Ovary (tissue), 9 donors: Measurements from ENCODE around the gene ADARB2. TPM values are rescaled to one million over a fixed set of nuclear protein-coding genes. Genes with fewer than 3 reads are reported as not detected.
"Not testable (repeated sequence)": the region's sequence is repeated elsewhere in the genome, so short reads cannot be mapped to it uniquely, and the experiment has no call there.

Source experiments
- DNase-seq, 5 donors: peaks; one replicate each; pipeline ENCODE4 v3.0.0-alpha.2; 2019 to 2020
- H3K27ac ChIP-seq, 2 donors: fragments of 200-600 bp; one replicate each; pipeline versions ENCODE4 v1.5.1 to v1.8.0; 2019 to 2022
- H3K27me3 ChIP-seq: fragments of 200-600 bp; one replicate; pipeline ENCODE4 v1.8.0; 2022
- H3K36me3 ChIP-seq: fragments of 200-600 bp; sonication (generic); one replicate; pipeline ENCODE4 v1.5.1; 2019
- H3K4me1 ChIP-seq: one replicate; pipeline ENCODE4 v1.8.1; 2013; ENCODE audit warnings: mild to moderate bottlenecking, moderate library complexity; ENCODE audit not compliant: insufficient read depth
- H3K4me3 ChIP-seq: fragments of 200-600 bp; sonication (generic); one replicate; pipeline ENCODE4 v1.5.1; 2017
- H3K9me3 ChIP-seq, 2 donors: fragments of 200-600 bp in 1 of 2; sonication (generic) in 1 of 2; one replicate each; pipeline versions ENCODE4 v1.5.1 to v1.8.1; 2013 to 2019; ENCODE audit warnings: mild to moderate bottlenecking in 1 of 2, moderate library complexity in 1 of 2
- CTCF ChIP-seq, 3 donors: fragments of 450-650 bp in 2 of 3; fragments of 200-600 bp in 1 of 3; IDR thresholded peaks; one replicate each; pipeline versions ENCODE4 v1.5.1 to v1.8.0; 2016 to 2022; ENCODE audit warnings: antibody characterized with exemption in 3 of 3, mild to moderate bottlenecking in 1 of 3
- EP300 ChIP-seq: sonication (generic); formaldehyde crosslinking; IDR thresholded peaks from one replicate; pipeline ENCODE4 v1.6.1; 2017; ENCODE audit warnings: antibody characterized with exemption
- POLR2A ChIP-seq: fragments of 450-650 bp; IDR thresholded peaks from one replicate; pipeline ENCODE4 v1.6.1; 2017; ENCODE audit warnings: antibody characterized with exemption, mild to moderate bottlenecking, moderate library complexity
- WGBS, 3 donors: extraction: QIAGEN DNeasy Blood & Tissue Kit in 1 of 3; methylation state at CpG; one replicate each; pipeline versions ENCODE4 v1.1.5 to v1.1.7; 2013 to 2017; 5-methylcytosine and 5-hydroxymethylcytosine counted together
- intact Hi-C, 4 donors: fragments of 100-400 bp; cut with DNase I; formaldehyde crosslinking; loops; one replicate each; pipeline versions ENCODE4 v1.11.0 to v1.15.1; 2022 to 2023
- polyA plus RNA-seq, 2 donors: library from polyadenylated mRNA; stranded (reverse); fragments of 200-250 nt in 1 of 2; fragments of 350-450 nt in 1 of 2; fragmentation: Illumina TruSeq in 1 of 2; extraction: RNeasy Lipid Tissue Mini Kit (QIAGEN cat#74804) in 1 of 2; gene quantifications; one replicate each; pipeline ENCODE4 v1.2.3, GENCODE V29; 2013 to 2014
- total RNA-seq, 7 donors: library from RNA; depleted of rRNA in 2 of 7; stranded (reverse); fragments of >200 nt in 2 of 7; fragmentation: NEBNext Ultra II Directional in 3 of 7; extraction: Animal tissue kit (Norgen Biotek cat#: 25700) in 3 of 7; gene quantifications; one replicate each; pipeline versions ENCODE4 v1.1.0 to v1.2.4, GENCODE V29; 2016 to 2023
- donor health status: DM: no; HTN: no; CAD: no; lungs with moderate emphysema.
- donor health status: DM: no; HTN: no; CAD: no.
- donor health status: Bipolar disorder and iron deficiency.
- donor health status: DM: yes; HTN: yes; CAD: no.
- donor health status: DM: no; HTN: no; CAD: no.
- donor health status: DM: yes; HTN: yes; CAD: no.

The ADARB2 gene
- total and polyA plus RNA-seq, 9 donors, result 0.12 to 2.0 (median 0.36) TPM; not detected in 2

DNA sequence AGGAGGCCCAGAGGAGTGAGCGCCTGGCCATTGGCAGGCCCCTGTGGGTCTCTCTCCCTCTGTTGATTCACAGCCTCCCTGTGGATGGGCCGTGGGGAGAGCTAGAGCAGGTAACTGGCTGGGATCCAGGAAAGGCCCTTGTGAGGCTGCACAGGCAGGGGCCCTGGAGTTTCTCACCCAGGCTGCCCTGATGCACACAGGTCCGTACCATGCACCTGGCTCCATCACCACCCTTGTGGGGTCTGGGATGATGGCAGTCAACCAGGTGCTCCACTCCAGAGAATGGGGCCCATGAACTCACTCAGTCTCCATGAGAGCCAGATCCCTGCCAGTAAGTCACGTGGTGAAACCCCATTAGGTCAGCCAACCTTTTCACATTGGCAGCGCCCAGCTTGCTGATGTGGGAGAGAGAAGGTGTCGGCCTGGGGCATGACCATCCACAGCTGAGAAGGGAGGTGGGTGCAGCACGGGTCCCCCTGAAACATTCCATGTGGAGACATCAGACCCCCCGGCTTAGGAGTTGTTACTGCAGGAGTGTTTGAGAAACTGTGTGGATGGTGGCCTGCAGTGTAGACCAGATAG lies 320.8 kb downstream of the ADARB2 start:
- H3K4me3 ChIP-seq, result no peak overlapping the region
- H3K27ac ChIP-seq, result no peak overlapping the region
- no peak for DNase-seq
- H3K27me3 ChIP-seq, result no peaks in the 10 kb centered on the region
- WGBS, 3 donors, result 86 to 89% (median 88%) methylated on average over 8 of the region's 8 CpGs
- intact Hi-C loops, result no loop called here
- H3K4me1 ChIP-seq, result no peaks in the 10 kb centered on the region
- H3K36me3 ChIP-seq, result no peaks in the 10 kb centered on the region
- TF ChIP-seq POLR2A (no peak), CTCF (IDR thresholded peaks at IDR 0.05) (no peak), EP300 (no peak)
- peaks cover 0 to 2% of the 10 kb centered on the region in 2 donors for H3K9me3 ChIP-seq

DNA sequence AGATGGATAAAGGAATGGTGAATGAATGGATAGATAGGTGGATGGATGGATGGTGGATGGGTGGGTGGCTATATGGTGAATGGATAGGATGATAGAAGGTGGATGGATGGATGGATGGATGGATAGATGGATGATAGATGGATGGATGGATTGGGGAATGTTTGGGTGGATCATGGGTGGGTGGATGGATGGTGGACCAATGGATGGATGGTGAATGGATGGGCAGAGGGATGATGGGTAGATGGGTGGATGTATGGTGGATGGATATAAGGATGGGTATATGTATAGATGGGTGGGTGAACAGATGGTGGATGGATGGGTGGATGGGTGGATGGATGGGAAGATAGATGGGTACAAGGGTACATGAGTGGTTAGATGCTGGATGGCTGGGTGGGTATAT lies 322.4 kb downstream of the ADARB2 start:
- Histone ChIP-seq H3K27me3 (no peaks in the 10 kb centered on the region), H3K4me3 (no peak overlapping the region), H3K9me3 (peaks cover 0 to 4% of the 10 kb centered on the region in 2 donors), H3K4me1 (no peaks in the 10 kb centered on the region), H3K27ac (no peak overlapping the region), H3K36me3 (no peaks in the 10 kb centered on the region)
- TF ChIP-seq EP300, result no peak
- no peak for TF ChIP-seq POLR2A
- no peak for TF ChIP-seq CTCF (IDR thresholded peaks at IDR 0.05)
- intact Hi-C loops, result no loop called here
- DNase-seq, result no peak

- H3K9me3 ChIP-seq, H3K4me3 ChIP-seq, intact Hi-C loops, DNase-seq, H3K27me3 ChIP-seq, H3K27ac ChIP-seq, H3K4me1 ChIP-seq, H3K36me3 ChIP-seq: not testable (repeated sequence)
- WGBS, 3 donors, result 53 to 59% (median 54%) methylated on average over 7 of the region's 7 CpGs
Measured at GRCh38 chr10:1414346-1414745, 323.0 kb downstream of the ADARB2 start.

DNA sequence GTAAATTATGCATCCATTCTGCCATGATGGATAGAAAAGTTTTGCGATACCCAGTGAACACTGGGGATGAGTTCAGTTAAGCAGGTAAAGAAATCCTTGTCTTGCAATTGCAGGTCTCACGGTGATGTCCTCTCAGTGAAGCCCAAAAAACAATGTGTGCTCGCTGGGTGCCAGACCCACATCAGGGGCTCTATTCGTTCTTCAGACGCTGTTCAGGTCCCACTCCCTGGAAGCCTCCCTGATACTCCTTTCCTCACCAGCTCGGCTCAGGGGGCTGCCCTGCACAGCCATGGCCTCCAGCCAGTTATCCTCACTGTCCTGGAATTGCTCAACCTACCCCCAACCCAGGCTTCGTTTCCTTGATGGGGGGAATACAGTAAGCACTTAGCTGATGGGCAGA lies 323.5 kb downstream of the ADARB2 start:
- no peak overlapping the region for H3K27ac ChIP-seq
- no peaks in the 10 kb centered on the region for H3K27me3 ChIP-seq
- no peaks in the 10 kb centered on the region for H3K4me1 ChIP-seq
- no peak for DNase-seq
- H3K9me3 ChIP-seq, result peaks cover 0 to 4% of the 10 kb centered on the region in 2 donors
- TF ChIP-seq EP300, result no peak
- TF ChIP-seq POLR2A, result no peak
- no peak for TF ChIP-seq CTCF (IDR thresholded peaks at IDR 0.05)
- WGBS, 3 donors, result 84 to 94% (median 84%) methylated on average over 7 of the region's 7 CpGs
- no peaks in the 10 kb centered on the region for H3K36me3 ChIP-seq
- intact Hi-C loops, result no loop called here
- H3K4me3 ChIP-seq, result no peak overlapping the region

DNA sequence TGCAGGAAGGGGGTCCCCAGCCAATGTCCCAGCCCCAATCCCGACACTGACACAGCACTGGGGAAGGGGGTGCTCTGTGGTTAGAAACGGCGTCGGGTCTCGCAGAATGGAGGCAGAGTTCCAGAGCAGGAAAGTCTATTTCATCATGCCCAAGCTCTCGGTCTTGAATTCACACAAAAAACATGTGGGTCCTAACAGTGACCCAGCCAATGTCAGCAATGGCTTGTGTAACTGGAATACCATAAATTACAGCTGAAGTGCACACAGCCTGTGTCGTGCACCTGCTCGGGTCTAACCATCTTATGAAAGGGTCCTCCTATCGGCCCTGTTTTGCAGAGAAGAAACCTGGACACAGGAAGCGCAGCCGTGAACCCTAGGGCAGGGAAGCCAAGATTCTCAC lies 324.1 kb downstream of the ADARB2 start:
- H3K9me3 ChIP-seq, result peaks cover 0 to 4% of the 10 kb centered on the region in 2 donors
- H3K4me1 ChIP-seq, result no peaks in the 10 kb centered on the region
- 87 to 92% (median 88%) methylated on average over 11 of the region's 11 CpGs for WGBS, 3 donors
- H3K27ac ChIP-seq, result no peak overlapping the region
- TF ChIP-seq EP300 (no peak), POLR2A (no peak), CTCF (IDR thresholded peaks at IDR 0.05) (no peak)
- no peaks in the 10 kb centered on the region for H3K36me3 ChIP-seq
- no peak for DNase-seq
- H3K4me3 ChIP-seq, result no peak overlapping the region
- intact Hi-C loops, result no loop called here
- H3K27me3 ChIP-seq, result no peaks in the 10 kb centered on the region
